PFSK-1 (cell line): ENCODE measurements around the gene GFRA4.

Source experiments
- FOXP2 ChIP-seq: optimal IDR thresholded peaks from 2 replicates; pipeline ENCODE3; 2011; ENCODE audit warnings: borderline replicate concordance, control low read depth, inconsistent platforms; ENCODE audit not compliant: insufficient read depth; ENCODE audit errors: extremely low read length, extremely low read depth
- POLR2AphosphoS5 ChIP-seq: IDR thresholded peaks from 2 replicates; pipeline ENCODE4 v1.6.1; 2012; ENCODE audit warnings: low read depth, mild to moderate bottlenecking, control low read depth, low read length, moderate library complexity
- REST ChIP-seq, 2 experiments: IDR thresholded peaks; 2 replicates each; pipeline versions ENCODE4 v1.6.1 to v1.8.0; 2011 to 2012; ENCODE audit warnings: low read depth in 2 of 2, low read length in 2 of 2, control low read depth in 1 of 2, inconsistent platforms in 1 of 2, mild to moderate bottlenecking in 1 of 2, moderate library complexity in 1 of 2; ENCODE audit not compliant: insufficient read depth in 1 of 2
- SIN3A ChIP-seq: IDR thresholded peaks from 2 replicates; pipeline ENCODE4 v1.6.1; 2012; ENCODE audit warnings: mild to moderate bottlenecking, low read length, moderate library complexity, borderline replicate concordance; ENCODE audit not compliant: insufficient read depth
- TAF1 ChIP-seq: IDR thresholded peaks from 2 replicates; pipeline ENCODE4 v1.6.1; 2012; ENCODE audit warnings: low read length, control low read depth, borderline replicate concordance; ENCODE audit not compliant: insufficient read depth

GFRA4 gene

GRCh38 chr20:3611901-3612300 lies 51.3 kb downstream of the GFRA4 start:
- TF ChIP-seq SIN3A (no peak), REST (IDR thresholded peaks at IDR 0.05; ENCODE audit: insufficient read depth in 1 of 2, low read depth in 2 of 2, low read length in 2 of 2) (no peak), POLR2AphosphoS5 (no peak), FOXP2 (no peak), TAF1 (no peak)
